HuH-7.5 (cell line): ENCODE results near the gene ATP11C.
"Not testable (repeated sequence)": the region's sequence is repeated elsewhere in the genome, so short reads cannot be mapped to it uniquely, and the experiment has no call there.

ENCODE experiments used
- DNase-seq: peaks from one replicate; pipeline ENCODE4 v3.0.0; 2011; ENCODE audit warnings: low spot score

The ATP11C gene

DNA sequence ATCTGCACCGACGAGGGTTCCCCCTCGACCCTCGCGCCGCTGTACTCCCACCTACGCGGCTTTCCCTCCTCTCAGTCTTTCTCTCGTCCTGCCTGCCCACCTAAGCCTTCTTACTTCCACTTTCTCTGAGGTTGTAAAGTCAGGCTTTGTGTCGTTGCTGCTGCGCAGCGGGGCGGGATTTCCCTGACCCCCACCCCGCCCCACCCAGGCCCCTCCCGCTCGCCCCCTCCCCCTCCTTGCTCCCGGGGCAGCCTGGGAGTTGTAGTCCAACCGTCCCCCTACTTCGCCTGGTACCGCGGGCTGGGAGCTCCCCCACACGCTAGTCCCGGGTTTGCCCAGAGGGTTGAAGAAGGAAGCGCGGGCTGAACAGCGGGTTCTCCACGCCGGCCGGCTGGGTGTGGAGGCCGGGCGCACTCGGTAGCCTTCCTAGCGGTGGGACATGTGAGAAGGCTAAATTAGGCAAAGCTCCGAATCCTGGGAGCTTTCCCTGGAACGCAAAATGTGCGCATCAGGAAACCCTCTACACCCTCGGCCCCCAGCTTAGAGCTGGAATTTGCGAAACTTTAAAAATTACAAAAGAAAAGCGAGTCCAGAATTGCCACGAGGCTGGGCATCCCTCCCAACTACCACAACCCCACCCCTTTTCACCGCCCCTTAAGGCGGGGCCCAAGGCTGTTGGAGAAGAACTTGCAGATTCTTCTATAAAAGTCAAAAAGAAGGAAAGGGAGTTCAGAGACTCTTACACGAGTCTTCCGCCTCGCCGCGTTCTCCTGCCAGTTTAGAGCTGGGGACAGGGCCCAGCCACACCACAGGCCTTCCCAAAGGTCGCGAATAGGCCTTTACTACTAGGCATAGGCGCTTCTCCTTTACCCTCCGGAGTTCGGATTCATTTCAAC, at the start of gene ATP11C:
TSS of gene ATP11C (minus strand) at position 153 of the 896 bp plus-strand sequence. CDS start 1,011 bp downstream, outside the sequence.
- no peak for DNase-seq

DNA sequence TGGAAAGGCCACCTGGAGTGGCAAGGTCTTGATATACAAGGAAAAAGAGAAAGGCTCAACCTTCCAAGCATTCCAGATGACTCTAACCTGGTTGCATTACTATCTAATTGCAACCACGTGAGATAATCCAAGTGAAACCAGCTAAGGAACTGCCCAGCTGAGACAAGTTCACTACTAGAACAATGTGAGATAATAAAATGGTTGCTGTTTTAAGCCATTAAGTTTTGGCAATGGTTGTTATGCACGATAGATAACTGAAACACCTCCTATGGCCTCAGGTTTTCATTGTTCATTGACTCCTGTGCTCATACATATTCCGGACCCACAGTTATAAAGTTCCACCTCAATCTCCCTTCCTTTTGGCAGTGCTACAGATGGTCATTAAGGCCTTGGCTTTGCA, 41.6 kb upstream of the ATP11C start:
- no peak for DNase-seq

DNA sequence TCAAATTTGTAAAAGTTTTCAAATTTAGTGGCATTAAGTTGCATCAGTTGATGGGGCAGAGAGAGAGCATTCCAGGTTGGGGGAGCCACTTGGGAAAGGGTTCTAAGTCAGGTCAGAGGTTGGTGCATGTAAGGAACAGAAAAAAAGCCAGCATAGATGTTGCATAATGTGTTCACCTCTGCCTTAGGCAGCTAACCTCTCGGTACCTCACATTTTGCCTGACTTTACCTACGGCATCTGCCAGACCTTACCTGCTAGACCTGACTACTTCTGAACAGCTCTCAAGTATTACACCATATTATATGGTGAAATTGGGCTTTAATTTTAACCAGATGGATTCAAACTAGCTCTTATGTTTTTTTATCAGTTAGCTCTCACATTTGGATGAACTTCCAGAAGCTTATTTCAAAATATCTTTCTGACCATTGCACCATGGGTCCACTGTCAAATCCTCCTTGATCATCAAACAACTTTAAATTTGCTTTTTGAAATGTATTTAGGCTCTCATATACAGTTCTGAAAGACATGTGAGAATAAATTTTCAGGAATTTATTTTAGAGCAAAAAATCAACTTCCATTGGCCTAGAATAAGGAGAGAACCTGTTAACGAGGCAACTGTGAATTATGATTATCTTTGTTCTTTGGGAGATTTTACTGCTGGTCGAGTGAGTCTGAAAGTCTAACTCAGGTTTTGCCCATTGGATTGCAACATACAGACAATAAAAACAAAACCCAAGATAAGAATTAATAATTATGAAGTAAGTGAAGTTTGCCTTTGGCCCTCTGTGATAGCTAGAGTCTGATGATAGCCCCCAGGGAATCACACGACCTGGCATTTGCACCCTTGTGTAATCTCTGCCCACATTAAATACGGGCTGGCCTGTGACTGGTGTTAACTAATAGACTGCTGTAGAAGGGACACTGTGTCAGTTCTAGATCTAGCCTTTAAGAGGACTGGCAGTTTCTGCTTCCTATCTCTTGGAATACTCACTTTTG, 40.1 kb upstream of the ATP11C start:
- no peak for DNase-seq

DNA sequence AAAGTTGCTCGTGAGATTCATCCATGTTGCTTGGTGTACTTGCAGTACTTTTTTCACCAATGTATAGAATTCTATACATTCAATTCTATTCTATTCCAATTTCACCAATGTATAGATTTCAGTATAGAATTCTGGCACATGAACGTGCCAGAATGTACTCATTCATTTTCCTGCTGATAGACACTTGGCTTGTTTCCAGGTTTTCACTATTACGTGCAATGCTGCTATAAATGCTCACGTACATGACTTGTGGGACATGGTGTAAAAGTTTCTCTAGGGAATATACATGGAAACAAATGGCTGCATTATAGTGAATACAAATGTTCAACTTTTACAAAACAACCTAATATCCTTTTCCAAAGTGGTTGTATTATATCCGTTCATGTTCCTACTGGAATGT, 39.3 kb upstream of the ATP11C start:
- DNase-seq, result no peak

DNA sequence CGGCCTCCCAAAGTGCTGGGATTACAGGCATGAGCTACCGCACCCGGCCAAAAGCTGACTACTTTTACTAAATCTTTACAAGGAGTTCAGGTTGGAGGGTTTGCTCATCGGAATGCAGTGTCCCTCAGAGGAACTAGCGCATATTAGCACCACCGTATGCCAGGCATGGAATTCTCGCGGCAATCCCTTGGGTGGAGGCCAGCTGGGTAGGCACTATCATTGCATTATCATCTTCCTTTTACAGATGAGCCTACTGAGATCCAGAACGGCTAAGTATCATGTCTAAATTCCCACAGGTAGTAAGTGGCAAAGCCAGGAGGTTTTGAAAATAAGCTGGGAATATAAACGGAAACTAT, 38.5 kb upstream of the ATP11C start:
- no peak for DNase-seq

DNA sequence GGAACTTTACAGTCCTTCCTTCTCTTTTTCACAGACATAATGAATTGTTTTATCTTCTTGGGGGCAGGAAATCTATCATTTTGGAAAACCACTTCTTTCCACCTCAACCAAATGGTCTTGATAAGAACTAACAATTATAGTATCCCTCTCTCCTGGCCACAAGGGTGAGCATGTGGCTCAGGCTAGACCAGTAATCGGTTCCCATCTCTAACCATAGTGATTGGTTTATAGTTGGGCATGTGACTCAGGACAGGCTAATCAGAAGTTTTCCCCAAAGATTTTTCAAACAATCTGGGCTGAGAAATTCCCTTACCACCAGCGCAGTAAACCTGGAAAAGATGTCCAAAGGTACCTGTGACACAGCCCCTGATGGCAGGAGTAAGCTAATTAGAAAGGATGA, 36.4 kb upstream of the ATP11C start:
- no peak for DNase-seq

DNA sequence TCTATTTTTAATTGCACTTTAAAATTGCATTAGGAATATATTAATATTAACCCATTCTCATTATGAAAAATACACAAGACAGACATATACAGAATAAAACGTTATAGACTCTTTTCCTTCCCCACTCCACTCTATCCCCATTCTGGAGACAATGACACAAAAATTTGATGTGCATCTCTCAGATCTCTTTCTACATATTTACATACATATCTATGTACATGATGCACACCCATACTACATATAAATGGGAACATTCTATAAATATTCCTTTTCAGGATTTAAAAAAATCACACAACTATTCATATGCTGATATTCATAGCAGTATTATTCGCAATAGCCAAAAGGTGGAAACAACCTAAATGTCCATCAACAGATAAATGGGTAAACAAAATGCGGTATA, 34.9 kb upstream of the ATP11C start:
- no peak for DNase-seq

DNA sequence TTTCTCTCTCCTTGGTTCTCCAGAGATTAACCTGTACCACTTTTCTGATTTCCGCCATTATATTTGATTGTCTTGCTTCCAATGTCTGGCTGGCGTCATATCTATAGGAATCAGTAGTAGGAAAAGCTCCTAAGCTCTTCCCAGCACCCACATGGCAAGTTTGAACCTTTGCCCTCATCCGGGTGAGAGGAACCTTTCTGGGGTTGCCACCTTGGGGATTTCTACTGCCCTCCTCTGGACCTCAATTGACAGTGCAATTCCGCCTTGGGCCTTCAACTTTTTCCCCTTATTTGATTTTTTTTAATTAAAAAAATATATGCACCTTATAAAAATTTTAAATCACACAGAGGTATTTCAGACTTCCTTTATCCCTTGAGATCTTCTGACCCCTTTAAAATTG, 34.4 kb upstream of the ATP11C start:
- peak; percentile 2 for DNase-seq

DNA sequence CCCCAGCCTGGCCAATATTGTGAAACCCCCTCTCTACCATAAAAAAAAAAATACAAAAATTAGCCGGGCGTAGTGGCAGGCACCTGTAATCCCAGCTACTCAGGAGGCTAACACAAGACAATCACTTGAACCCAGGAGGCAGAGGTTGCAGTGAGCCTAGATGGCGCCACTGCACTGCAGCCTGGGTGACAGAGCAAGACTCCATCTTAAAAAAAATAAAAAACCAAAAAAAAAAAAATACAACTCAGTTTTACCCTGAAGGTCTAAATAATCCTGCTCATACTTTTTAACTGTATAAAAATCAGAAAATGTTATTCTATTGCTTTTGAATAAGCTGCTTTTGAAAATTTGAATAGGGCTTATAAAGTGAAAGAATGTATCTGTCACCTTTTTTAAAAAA, 33.3 kb upstream of the ATP11C start:
- not testable (repeated sequence) for DNase-seq

DNA sequence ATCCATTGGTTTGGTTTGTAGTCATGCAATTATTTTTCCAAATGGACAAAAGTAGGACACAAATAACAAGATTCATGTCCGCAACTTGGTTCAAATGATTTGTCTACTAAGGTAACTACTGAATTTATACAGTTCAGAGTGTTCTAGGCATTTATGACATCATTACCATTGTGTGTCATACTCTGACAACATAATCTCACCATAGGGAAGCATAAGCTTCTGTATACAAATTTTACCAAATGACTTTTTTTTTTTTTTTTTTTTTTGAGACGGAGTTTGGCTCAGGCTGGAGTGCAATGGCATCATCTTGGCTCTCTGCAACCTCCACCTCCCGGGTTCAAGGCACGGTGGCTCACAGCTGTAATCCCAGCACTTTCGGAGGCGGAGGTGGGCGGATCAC, 32.6 kb upstream of the ATP11C start, which contains the start of gene CXorf66:
TSS of gene CXorf66 (minus strand) at position 101 of the 400 bp plus-strand sequence. CDS start at position 76, 25 bp downstream.
- no peak for DNase-seq

DNA sequence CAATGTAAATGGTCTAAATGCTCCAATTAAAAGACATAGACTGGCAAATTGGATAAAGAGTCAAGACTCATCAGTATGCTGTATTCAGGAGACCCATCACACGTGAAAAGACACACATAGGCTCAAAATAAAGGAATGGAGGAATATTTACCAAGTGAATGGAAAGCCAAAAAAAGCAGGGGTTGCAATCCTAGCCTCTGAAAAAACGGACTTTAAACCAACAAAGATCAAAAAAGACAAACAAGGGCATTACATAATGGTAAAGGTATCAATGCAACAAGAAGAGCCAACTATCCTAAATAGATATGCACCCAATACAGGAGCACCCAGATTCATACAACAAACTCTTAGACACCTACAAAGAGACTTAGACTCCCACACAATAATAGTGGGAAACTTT, 28.2 kb upstream of the ATP11C start:
- not testable (repeated sequence) for DNase-seq

DNA sequence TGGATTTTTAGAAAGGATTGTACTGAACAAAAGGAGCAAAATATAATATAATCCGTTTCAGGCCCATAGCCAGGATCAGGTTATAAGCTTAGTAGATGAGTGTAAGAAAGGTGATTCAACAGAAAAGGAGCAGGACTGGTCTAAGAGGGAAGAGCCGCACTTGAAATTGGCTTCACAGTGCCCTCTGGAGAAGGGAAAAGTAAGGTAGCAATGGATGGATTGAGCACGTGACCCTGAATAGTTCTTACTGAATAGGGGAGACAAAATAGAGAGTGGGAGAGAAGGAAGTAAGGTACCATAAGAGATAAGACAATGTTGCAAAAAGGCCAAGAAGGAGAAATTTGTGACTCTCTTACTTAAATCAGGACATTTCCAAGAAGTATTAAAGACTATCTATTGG, 16.9 kb upstream of the ATP11C start:
- no peak for DNase-seq

DNA sequence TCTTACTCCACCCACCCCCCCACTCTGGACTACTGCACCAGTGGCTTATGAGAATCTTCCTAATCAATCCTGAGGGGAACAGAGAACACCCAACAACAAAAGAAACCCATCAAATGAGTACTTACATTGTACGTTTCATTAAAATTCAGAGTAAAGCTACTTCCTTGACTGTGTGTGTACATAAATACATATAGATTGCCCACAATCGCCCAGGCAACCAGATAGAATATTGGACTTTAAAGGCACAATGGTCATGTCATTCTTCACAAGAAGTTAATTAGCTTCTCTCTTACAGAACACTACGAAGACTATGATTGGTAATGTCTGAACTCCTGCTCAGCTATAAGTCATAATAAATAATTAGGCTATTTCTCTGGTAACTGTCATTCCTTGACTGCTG, 12.2 kb upstream of the ATP11C start:
- DNase-seq, result no peak

DNA sequence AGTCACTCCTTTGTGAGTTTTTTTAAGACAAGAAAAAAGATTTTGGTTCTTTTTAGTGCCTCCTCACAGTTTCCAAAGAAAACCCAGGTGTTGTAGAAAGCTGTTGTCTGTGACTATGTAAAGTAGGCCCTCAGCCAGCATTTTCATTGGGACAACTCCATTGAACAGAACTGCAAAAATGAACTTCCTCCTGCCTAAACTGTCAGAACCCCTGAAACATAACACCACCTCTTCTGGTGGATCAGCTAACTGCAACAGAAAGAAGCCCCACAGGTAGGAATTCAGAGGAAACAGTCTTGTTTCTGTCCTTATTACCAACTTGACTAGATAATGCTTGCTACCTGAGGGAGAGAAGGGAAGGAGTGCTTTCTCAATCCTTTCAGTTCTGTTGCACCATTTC, 3.4 kb upstream of the ATP11C start:
- DNase-seq, result no peak

DNA sequence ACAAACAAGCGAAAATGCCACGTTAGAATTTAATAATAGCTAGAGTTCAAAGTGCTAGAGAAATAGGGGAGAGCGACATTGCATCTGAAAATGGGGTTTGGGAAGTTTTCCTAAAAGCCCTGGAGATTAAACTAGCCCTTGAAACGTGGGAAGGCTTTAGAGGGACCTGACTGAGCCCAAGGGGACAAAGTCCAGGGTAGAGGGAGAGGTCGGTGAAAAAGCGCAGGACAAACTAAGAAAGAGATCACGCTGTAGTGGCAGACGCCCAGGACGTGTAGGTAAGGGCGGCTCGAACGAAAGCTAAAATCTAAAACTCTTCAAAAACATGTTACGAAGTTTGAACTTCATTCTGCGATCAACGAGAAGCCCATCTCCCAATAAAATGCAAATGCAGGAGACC, 1.1 kb upstream of the ATP11C start:
- no peak for DNase-seq

DNA sequence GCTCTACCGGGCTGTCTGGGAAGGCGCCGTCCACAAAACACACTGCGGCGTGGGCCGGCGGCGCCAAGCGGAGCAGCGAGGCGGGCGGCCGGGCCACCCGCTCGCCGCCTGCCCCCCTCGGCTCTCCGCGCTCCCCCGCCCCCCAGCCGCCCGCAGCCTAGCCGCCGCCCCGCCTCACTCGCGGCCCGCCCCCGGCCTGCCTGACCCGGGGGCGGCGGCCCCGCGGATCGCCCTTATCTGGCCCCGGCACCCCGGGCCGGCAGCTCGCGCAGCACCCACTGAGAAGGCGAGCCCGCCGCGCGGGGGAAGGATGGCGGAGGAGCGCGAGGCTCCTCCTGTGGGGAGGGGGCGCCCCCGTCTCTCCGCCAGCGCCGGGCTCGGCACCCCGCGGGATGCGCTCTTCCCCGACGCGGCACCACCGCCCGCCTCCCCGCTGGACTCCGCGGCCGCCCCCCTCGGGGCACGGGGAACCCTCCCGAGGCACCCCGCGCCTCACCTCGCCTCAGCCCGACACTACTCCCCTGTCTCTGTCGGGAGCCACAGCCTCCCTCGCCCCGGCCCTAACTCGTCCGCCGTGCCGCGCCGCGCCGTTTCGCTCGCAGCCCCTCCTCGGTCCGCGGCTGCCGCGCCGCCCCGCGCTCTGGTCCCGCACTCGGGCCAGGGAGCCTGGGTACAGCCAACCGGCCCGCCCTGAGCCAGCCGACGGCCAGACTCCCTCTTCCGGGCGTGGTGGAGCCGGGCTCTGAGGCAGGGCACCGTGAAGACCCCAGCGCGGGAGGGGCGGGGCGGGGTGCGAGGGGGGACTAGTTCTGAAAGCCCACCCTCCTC, 566 bp downstream of the ATP11C start:
- no peak for DNase-seq

DNA sequence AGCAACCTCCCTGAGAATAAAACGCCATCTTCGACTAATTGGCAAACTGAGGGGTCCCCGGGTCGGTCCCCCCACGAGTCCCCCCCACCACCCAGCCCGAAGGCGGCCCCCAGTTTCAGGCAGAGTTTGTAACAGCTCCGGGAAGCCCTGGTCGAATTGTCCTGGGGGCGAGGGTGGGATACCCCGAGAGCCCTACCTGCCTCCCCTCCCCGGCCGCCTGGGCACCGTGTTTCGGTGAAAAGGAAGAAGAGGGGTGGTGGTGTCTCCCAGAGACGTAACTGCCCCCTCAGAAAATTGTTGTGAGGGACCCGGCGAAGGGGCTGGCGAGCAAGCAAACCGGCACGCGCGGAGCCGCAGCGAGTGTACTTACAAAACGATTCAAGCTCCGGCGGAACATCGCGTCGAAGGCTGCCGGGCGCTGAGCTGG, 1.2 kb downstream of the ATP11C start:
- no peak for DNase-seq

DNA sequence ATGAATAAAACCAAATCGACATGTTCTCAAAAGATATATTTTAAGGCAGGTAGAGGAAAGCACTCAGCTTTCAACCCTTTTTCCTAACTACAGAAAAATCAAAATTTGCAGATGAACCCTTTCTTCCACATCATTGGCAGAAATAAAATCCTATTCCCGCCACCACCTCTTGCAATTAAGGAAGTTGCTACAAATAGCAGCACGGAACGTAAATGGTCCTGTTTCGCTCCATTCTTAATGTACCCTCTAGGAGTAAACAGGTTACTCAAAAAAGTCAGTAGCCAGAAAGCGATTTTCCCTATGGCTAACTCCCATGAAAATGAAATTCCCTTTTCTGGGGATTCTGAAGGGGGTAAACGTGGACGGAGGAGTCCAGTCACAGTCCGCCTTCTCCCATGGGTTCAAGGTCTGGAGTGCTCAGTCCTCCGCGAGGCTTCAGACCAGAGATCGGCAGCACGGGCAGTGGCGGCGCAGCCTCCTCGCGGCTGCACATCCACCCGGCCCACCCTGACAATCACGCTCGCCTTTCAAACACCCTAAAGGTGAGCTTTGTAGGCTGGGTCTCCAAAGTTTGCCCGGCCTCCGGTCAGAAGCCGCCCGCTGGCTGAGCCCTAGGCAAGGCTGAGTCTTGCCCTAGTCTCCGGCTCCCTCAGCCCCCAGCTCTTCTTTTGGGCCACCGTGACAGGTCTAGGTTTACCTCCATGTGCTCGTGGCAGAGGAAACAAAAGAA, 1.8 kb downstream of the ATP11C start:
- no peak for DNase-seq

DNA sequence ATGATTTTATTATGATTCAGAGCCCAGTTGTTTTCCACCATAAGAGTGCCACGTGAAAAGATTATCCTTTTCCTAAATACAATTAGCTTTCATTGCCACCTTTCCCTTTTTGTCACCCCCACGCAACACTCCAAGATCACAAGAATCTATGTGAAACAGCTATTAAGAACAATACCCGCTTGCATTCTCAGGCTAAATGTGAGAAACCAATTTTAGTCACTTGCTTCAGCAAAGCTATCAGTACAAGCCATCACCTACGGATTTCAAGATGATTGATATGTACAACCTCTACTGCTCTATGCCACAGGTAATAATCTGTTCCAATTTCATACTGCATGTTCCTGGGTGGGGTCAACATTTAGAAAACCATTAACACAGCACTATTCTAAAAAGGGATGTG, 2.5 kb downstream of the ATP11C start:
- DNase-seq, result no peak

DNA sequence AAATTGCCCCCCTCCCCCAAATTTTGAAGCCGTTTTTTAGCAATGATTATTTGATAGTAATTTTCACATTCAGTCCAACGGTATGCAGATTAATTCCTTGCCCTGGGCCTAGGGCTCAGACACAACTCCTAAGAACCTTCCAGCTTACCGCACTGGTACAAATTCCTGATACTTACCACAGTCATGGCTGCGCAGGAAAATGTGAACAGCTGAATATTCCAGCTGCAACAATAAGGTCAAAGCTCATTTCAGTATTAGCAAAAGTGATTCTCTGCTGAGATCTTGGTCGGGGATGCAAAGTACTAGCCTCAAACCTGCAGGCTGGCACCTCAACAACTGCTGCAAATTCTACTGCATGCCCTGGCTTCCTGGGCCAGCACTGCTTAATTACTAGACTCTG, 3.0 kb downstream of the ATP11C start:
- no peak for DNase-seq

DNA sequence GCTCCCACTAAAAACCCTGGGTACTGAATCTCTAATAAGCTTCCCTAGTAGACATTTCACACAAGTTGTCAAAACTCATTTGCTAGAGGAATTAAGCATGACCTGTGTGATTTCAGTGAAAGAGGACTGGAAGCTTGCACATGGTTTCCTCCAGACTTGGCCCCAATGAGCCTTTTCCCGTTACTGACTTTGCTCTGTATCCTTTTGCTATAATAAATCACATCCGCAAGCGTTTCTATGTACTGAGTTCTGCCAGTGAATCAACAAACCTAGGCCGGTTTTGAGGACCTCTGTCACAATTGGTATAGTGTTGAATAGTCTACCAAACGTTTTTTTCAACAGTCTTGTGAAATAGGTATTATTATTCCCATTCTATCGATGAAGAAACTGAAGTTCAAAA, 8.2 kb downstream of the ATP11C start:
- DNase-seq, result no peak
